Lung (tissue), 12 donors: ENCODE data around the gene SCD5. TPM values are rescaled to one million over a fixed set of nuclear protein-coding genes. Genes with fewer than 3 reads are reported as not detected.

Experiments used
- ATAC-seq: fragments of 200-7000 bp; cut with Tn5 transposase; one replicate; pipeline ENCODE4 v1.9.1; 2020; ENCODE audit warnings: moderate number of reproducible peaks; ENCODE audit not compliant: insufficient read depth, low FRiP score
- DNase-seq, 3 donors: peaks; one replicate each; pipeline ENCODE4 v3.0.0-alpha.2; 2013 to 2017
- H3K27ac ChIP-seq, 2 donors: one replicate each; pipeline ENCODE4 v1.5.1; 2013; ENCODE audit warnings: mild to moderate bottlenecking in 2 of 2, moderate library complexity in 2 of 2, control low read depth in 1 of 2, inconsistent platforms in 1 of 2, low read depth in 1 of 2, low read length in 1 of 2
- H3K27me3 ChIP-seq, 3 donors: one replicate each; pipeline ENCODE4 v1.5.1; 2013; ENCODE audit warnings: low read length in 2 of 3; ENCODE audit not compliant: control insufficient read depth in 3 of 3, insufficient read depth in 3 of 3
- H3K36me3 ChIP-seq, 4 donors: one replicate each; pipeline ENCODE4 v1.5.1; 2013; ENCODE audit warnings: low read length in 4 of 4, mild to moderate bottlenecking in 1 of 4, moderate library complexity in 1 of 4; ENCODE audit not compliant: control insufficient read depth in 4 of 4, insufficient read depth in 4 of 4
- H3K4me1 ChIP-seq, 5 donors: one replicate each; pipeline ENCODE4 v1.5.1; 2013; ENCODE audit warnings: low read length in 5 of 5, mild to moderate bottlenecking in 2 of 5, moderate library complexity in 1 of 5; ENCODE audit not compliant: control insufficient read depth in 5 of 5, insufficient read depth in 5 of 5
- H3K4me3 ChIP-seq: one replicate; pipeline ENCODE4 v1.5.1; 2013; ENCODE audit warnings: mild to moderate bottlenecking, control low read depth, moderate library complexity
- H3K9ac ChIP-seq, 2 donors: one replicate each; pipeline ENCODE4 v1.5.1; 2013; ENCODE audit warnings: low read length in 2 of 2, control low read depth in 1 of 2; ENCODE audit not compliant: insufficient read depth in 1 of 2
- H3K9me3 ChIP-seq, 4 donors: one replicate each; pipeline ENCODE4 v1.5.1; 2013; ENCODE audit warnings: low read length in 3 of 4, mild to moderate bottlenecking in 1 of 4, moderate library complexity in 1 of 4; ENCODE audit not compliant: control insufficient read depth in 4 of 4, insufficient read depth in 3 of 4
- WGBS, 2 donors: extraction: QIAGEN DNeasy Blood & Tissue Kit; methylation state at CpG; one replicate each; pipeline ENCODE4 v1.1.7; 2013; 5-methylcytosine and 5-hydroxymethylcytosine counted together
- polyA plus RNA-seq, 2 donors: library from polyadenylated mRNA; stranded (reverse); fragments of 200-250 nt; gene quantifications; one replicate each; pipeline ENCODE4 v1.2.1, GENCODE V29; 2013
- total RNA-seq, 2 donors: library from RNA; depleted of rRNA in 1 of 2; stranded (reverse); fragments of >200 nt in 1 of 2; gene quantifications; one replicate each; pipeline ENCODE4 v1.2.1, GENCODE V29; 2014 to 2021
- TF ChIP-seq, protein P1 (sequence below): IDR thresholded peaks from 2 replicates; pipeline ENCODE4 v1.5.1; 2012; ENCODE audit warnings: mild to moderate bottlenecking; ENCODE audit errors: control extremely low read depth, extremely low read depth
- donor health status: control.
- donor health status: control.
- donor health status: Bipolar disorder and iron deficiency.
- donor health status: healthy.
- donor health status: DM: yes; HTN: yes; CAD: no.

SCD5 gene
- total and polyA plus RNA-seq, 4 donors, result 5.0 to 22.6 (median 13.8) TPM

GRCh38 chr4:82761229-82761628 lies 37.4 kb downstream of the SCD5 start:
- Histone ChIP-seq H3K4me3 (no peak overlapping the region), H3K27me3 (no peaks in the 10 kb centered on the region), H3K36me3 (no peaks in the 10 kb centered on the region), H3K9me3 (peaks cover 0 to 12% (median under 1%) of the 10 kb centered on the region in 4 donors), H3K9ac (no peak overlapping the region), H3K4me1 (peaks cover 0 to 9% (median 0%) of the 10 kb centered on the region in 5 donors), H3K27ac (no peak overlapping the region)
- WGBS, 2 donors, result 34 to 53% methylated on average over 3 of the region's 3 CpGs
- TF ChIP-seq, protein P1, sequence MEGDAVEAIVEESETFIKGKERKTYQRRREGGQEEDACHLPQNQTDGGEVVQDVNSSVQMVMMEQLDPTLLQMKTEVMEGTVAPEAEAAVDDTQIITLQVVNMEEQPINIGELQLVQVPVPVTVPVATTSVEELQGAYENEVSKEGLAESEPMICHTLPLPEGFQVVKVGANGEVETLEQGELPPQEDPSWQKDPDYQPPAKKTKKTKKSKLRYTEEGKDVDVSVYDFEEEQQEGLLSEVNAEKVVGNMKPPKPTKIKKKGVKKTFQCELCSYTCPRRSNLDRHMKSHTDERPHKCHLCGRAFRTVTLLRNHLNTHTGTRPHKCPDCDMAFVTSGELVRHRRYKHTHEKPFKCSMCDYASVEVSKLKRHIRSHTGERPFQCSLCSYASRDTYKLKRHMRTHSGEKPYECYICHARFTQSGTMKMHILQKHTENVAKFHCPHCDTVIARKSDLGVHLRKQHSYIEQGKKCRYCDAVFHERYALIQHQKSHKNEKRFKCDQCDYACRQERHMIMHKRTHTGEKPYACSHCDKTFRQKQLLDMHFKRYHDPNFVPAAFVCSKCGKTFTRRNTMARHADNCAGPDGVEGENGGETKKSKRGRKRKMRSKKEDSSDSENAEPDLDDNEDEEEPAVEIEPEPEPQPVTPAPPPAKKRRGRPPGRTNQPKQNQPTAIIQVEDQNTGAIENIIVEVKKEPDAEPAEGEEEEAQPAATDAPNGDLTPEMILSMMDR, result no peak
- DNase-seq, result no peak
- no peak for ATAC-seq

GRCh38 chr4:82758701-82759685 lies 39.6 kb downstream of the SCD5 start:
- Histone ChIP-seq H3K4me1 (peaks cover 0 to 11% (median 1%) of the 10 kb centered on the region in 5 donors), H3K9ac (no peak overlapping the region), H3K36me3 (no peaks in the 10 kb centered on the region), H3K27me3 (no peaks in the 10 kb centered on the region), H3K27ac (no peak overlapping the region), H3K4me3 (no peak overlapping the region), H3K9me3 (no peaks in the 10 kb centered on the region)
- ATAC-seq, result no peak
- WGBS, 2 donors, result 74 to 75% methylated on average over 31 of the region's 31 CpGs
- TF ChIP-seq, protein P1, result no peak
- DNase-seq, result peak in 1 of 3 donors; percentile 40

DNA sequence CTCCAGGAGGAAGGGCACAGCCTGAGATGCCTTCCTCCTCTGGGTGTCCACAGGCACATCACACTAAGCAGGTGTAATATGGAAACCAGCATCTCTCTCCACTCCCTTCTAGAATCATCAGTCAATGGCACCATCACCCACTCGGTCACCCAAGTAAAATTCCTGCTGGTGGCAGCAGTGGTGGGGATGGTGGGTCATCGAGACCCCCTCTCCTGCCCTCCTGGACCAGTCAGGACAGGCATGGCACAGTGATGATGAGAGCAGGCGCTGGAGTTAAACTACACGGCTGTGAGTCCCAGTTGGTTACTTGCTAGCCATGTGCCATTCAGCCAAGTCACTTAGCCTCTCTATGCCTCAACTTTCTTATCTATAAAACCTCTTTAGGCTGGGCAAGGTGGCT lies 42.5 kb downstream of the SCD5 start:
- no peak overlapping the region for H3K9ac ChIP-seq
- 91 to 96% methylated on average over 4 of the region's 4 CpGs for WGBS, 2 donors
- TF ChIP-seq, protein P1, result no peak
- no peaks in the 10 kb centered on the region for H3K27me3 ChIP-seq
- no peaks in the 10 kb centered on the region for H3K9me3 ChIP-seq
- H3K36me3 ChIP-seq, result no peaks in the 10 kb centered on the region
- no peak overlapping the region for H3K27ac ChIP-seq
- DNase-seq, result no peak
- ATAC-seq, result no peak
- H3K4me3 ChIP-seq, result no peak overlapping the region
- H3K4me1 ChIP-seq, result peaks cover 0 to 22% (median 6%) of the 10 kb centered on the region in 5 donors
